ENCODE data around the gene OXGR1.

OXGR1 gene

DNA sequence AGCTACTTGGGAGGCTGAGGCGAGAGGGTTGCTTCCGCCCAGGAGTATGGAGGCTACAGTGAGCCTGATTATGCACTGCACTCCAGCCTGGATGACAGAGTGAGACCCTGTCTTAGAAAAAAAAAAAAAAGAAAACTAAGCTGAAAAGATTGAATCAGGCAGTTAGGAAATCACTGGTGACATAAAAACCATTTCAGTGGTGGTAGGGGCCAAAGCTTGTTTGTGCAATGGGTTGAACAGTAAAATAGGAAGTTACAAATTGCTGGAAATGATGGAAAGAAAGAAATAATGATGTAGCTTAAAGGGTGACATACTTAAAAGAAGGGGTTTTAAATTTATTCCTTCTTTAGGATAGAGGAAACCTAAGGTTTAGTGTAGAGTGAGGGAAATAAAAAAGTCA is 4.8 kb upstream of the OXGR1 start:
- TF ChIP-seq, protein P1, sequence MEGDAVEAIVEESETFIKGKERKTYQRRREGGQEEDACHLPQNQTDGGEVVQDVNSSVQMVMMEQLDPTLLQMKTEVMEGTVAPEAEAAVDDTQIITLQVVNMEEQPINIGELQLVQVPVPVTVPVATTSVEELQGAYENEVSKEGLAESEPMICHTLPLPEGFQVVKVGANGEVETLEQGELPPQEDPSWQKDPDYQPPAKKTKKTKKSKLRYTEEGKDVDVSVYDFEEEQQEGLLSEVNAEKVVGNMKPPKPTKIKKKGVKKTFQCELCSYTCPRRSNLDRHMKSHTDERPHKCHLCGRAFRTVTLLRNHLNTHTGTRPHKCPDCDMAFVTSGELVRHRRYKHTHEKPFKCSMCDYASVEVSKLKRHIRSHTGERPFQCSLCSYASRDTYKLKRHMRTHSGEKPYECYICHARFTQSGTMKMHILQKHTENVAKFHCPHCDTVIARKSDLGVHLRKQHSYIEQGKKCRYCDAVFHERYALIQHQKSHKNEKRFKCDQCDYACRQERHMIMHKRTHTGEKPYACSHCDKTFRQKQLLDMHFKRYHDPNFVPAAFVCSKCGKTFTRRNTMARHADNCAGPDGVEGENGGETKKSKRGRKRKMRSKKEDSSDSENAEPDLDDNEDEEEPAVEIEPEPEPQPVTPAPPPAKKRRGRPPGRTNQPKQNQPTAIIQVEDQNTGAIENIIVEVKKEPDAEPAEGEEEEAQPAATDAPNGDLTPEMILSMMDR (IDR thresholded peaks at IDR 0.05; ENCODE audit: low read depth, low read length): no peak
- DNase-seq (ENCODE audit: low read depth in 2 of 2): no peak
- no peak overlapping the region for H3K4me3 ChIP-seq (replicated peaks in 1 of 2; ENCODE audit: low read depth in 2 of 2, low read length in 2 of 2)

DNA sequence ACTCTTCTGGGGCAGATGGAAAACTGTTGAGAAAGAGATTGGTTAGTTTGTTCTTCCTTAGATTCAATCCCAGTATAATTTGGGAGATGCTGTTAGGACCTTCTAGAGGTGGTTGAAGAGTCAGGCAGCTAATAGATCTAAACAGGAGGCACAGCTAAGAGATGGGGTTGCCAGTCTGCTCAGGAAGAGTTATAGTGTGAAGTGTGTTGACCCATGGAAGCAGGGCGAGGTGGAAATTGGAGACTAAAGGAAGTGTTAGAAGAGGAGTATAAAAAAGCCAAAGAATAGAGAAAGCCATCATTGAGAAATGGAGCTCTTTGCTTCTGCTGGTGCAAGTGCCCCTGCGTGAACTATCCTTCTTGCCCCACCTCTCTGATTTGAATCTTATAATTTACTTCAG is 3.8 kb upstream of the OXGR1 start:
- DNase-seq (ENCODE audit: low read depth in 2 of 2): no peak
- no peak overlapping the region for H3K4me3 ChIP-seq (replicated peaks in 1 of 2; ENCODE audit: low read depth in 2 of 2, low read length in 2 of 2)
- TF ChIP-seq, protein P1 (IDR thresholded peaks at IDR 0.05; ENCODE audit: low read depth, low read length): no peak

DNA sequence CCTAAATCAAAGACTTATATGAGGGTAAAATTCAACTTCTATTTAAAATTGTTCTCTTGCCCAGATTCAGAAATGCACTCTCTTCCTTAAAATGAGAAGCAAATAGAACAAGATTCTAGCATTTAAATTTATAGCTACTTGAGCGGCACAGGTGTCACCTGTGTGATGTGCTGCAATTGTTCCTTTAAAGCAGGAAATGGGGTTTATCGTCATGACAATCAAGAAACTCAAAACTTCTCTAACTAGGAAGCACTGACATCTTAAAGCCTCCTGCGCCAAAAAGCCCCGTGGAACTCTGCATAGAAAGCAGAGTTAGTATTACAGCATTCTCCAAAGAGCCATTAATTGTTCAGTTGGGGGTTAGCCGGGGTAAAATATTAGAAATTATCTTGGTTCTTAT is 2.6 kb upstream of the OXGR1 start:
- TF ChIP-seq, protein P1 (IDR thresholded peaks at IDR 0.05; ENCODE audit: low read depth, low read length): no peak
- DNase-seq (ENCODE audit: low read depth in 2 of 2): no peak
- H3K4me3 ChIP-seq (replicated peaks in 1 of 2; ENCODE audit: low read depth in 2 of 2, low read length in 2 of 2): no peak overlapping the region

DNA sequence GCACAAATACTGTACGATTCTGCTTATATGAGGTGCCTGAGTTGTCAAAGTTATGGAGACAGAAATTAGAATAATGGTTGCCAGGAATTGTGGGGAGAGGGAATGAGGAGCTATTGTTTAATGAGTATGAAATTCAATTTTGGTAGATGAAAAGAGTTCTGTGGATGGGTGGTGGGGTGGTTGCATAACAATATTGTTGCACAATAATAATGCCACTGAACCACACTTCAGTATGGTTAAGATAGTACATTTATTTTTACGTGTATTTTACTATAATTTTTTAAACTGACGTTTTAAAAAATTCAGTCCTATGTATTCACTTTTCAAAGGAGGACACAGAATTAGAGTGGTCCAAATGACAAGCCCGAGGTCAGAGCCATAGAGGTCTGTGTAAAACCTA is 1.8 kb upstream of the OXGR1 start:
- TF ChIP-seq, protein P1 (IDR thresholded peaks at IDR 0.05; ENCODE audit: low read depth, low read length): no peak
- DNase-seq (ENCODE audit: low read depth in 2 of 2): no peak
- no peak overlapping the region for H3K4me3 ChIP-seq (replicated peaks in 1 of 2; ENCODE audit: low read depth in 2 of 2, low read length in 2 of 2)

DNA sequence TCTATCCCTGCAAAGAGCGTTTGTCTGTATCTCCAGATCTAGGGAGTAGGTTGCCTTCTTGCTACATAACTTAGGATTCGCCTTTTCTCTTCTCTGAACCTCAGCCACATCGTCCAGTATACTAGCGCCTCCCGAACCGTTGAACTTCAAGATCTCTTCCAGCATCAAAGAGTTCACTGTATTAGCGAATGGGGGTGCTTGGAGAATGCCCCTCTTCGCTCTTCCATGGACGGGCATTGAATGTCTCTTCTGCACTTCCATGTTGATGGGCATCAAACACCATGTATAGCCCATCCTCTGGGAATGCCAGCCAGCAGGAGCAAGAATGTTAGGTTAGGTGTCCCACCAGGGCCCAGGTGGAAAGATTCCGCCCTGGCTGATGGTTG is 575 bp upstream of the OXGR1 start:
- TF ChIP-seq, protein P1 (IDR thresholded peaks at IDR 0.05; ENCODE audit: low read depth, low read length): no peak
- DNase-seq (ENCODE audit: low read depth in 2 of 2): no peak
- no peak overlapping the region for H3K4me3 ChIP-seq (replicated peaks in 1 of 2; ENCODE audit: low read depth in 2 of 2, low read length in 2 of 2)

DNA sequence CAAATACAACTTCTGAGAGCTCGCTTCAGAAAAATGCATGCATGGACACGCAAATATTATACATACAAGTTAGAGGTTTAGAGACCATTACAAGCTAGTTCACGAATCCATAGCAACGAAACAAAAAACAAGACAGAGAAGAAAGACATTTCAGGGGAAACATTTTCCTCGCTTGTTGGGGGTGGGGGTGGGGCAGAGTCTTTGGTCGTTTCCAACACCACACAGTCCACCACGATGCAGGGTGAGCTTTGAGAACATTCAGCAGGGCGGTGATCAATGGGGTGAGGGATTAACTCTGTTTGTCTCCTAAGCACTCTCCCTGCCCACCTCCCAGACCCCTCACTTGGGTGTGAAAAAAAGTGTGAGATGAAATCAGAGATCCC is 651 bp downstream of the OXGR1 start:
- no peak for DNase-seq (ENCODE audit: low read depth in 2 of 2)
- TF ChIP-seq, protein P1 (IDR thresholded peaks at IDR 0.05; ENCODE audit: low read depth, low read length): no peak
- peak overlapping the region; percentile 41 to 49 for H3K4me3 ChIP-seq (replicated peaks in 1 of 2; ENCODE audit: low read depth in 2 of 2, low read length in 2 of 2)

DNA sequence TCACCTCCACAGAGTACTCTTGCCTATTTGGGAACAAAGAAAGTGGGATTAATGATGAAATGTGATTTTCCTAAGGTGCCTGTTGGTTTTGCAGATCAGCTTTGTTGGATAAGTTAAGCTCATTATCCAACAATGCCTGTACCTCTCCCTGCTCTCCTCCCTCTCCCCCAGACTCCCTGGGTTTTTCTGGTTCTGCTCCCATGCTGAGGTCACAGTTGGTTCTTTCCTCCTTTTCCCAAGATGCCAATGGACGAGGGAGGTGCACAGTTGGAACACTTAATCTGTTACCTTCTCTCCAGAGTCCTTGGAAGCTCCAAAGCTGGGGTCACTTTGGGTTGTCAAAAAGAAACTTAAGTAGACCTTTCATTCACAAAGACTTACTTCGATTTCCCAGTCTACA is 1.6 kb downstream of the OXGR1 start:
- no peak for DNase-seq (ENCODE audit: low read depth in 2 of 2)
- H3K4me3 ChIP-seq (replicated peaks in 1 of 2; ENCODE audit: low read depth in 2 of 2, low read length in 2 of 2): no peak overlapping the region
- TF ChIP-seq, protein P1 (IDR thresholded peaks at IDR 0.05; ENCODE audit: low read depth, low read length): no peak

All from cardiac fibroblast (primary cell).